ENCODE measurements around the gene CDHR3. TPM values are rescaled to one million over a fixed set of nuclear protein-coding genes. Genes with fewer than 3 reads are reported as not detected.

The CDHR3 gene
- total RNA-seq, 1 donor from 2014 or later = 2.3 TPM

DNA sequence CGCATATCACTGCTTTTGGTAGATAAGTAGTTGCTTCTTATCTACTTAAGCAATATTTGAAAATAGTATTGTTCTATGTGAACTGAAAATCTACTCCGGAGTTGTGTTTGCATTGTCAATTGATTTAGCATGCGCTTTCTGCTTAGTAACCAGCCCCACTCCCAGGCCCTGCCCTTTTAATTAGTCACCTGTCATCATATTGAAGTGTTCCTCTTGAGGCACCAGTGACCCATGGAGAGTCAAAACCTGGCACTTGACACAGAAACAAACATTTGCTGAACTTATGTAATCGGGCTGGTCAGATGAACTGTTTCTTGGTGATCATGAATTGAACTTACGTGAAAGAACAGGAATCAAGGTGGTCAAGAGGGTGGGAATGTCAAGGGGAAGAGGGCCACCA, 27.8 kb upstream of the CDHR3 start:
- no peak for TF ChIP-seq CTCF (IDR thresholded peaks at IDR 0.05)
- Mint-ChIP-seq H3K27me3 (ENCODE audit: unreplicated experiment) (peaks cover 3% of the 10 kb centered on the region), H3K9me3 (ENCODE audit: unreplicated experiment) (no peaks in the 10 kb centered on the region), H3K27ac (ENCODE audit: unreplicated experiment) (no peak overlapping the region), H3K4me3 (ENCODE audit: unreplicated experiment) (no peak overlapping the region), H3K36me3 (ENCODE audit: unreplicated experiment) (peaks cover 1% of the 10 kb centered on the region), H3K4me1 (ENCODE audit: unreplicated experiment) (peaks cover 32% of the 10 kb centered on the region)
- DNase-seq (ENCODE audit: extremely low spot score, unreplicated experiment) = no peak

DNA sequence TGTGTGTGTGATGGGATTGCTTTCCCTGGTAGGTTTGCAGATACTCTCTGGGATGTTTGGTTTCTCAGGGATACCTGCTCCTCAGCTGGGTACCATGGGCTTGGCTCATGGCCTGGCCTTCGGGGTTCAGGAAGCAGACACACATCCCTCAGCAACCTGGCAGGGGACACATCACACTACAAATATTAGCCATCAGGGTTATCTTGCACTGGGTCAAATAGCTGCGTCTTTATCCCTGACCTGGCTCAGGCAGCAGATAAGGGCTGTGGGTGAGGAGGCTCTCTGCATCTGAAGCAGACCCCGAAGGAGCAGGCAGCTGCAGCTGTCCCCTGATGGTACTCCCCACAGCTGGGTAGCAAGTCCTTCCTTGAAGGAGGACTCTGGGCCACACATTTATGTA, 25.7 kb upstream of the CDHR3 start:
- no peak for TF ChIP-seq CTCF (IDR thresholded peaks at IDR 0.05)
- Mint-ChIP-seq H3K4me1 (ENCODE audit: unreplicated experiment) (peaks cover 21% of the 10 kb centered on the region), H3K36me3 (ENCODE audit: unreplicated experiment) (peaks cover 1% of the 10 kb centered on the region), H3K27ac (ENCODE audit: unreplicated experiment) (no peak overlapping the region), H3K9me3 (ENCODE audit: unreplicated experiment) (no peaks in the 10 kb centered on the region), H3K27me3 (ENCODE audit: unreplicated experiment) (peaks cover 9% of the 10 kb centered on the region), H3K4me3 (ENCODE audit: unreplicated experiment) (no peak overlapping the region)
- DNase-seq (ENCODE audit: extremely low spot score, unreplicated experiment) = no peak

GRCh38 chr7:105940109-105940508, 23.0 kb upstream of the CDHR3 start:
- Mint-ChIP-seq H3K27me3 (ENCODE audit: unreplicated experiment) (peaks cover 10% of the 10 kb centered on the region), H3K36me3 (ENCODE audit: unreplicated experiment) (peaks cover 1% of the 10 kb centered on the region), H3K27ac (ENCODE audit: unreplicated experiment) (no peak overlapping the region), H3K4me3 (ENCODE audit: unreplicated experiment) (no peak overlapping the region), H3K9me3 (ENCODE audit: unreplicated experiment) (no peaks in the 10 kb centered on the region), H3K4me1 (ENCODE audit: unreplicated experiment) (no peaks in the 10 kb centered on the region)
- TF ChIP-seq CTCF (IDR thresholded peaks at IDR 0.05) = no peak
- DNase-seq (ENCODE audit: extremely low spot score, unreplicated experiment) = no peak

GRCh38 chr7:105941596-105941995, 21.5 kb upstream of the CDHR3 start:
- H3K4me1 Mint-ChIP-seq (ENCODE audit: unreplicated experiment) = no peaks in the 10 kb centered on the region
- no peak overlapping the region for H3K27ac Mint-ChIP-seq (ENCODE audit: unreplicated experiment)
- H3K9me3 Mint-ChIP-seq (ENCODE audit: unreplicated experiment) = no peaks in the 10 kb centered on the region
- no peak for DNase-seq (ENCODE audit: extremely low spot score, unreplicated experiment)
- no peak overlapping the region for H3K4me3 Mint-ChIP-seq (ENCODE audit: unreplicated experiment)
- H3K36me3 Mint-ChIP-seq (ENCODE audit: unreplicated experiment) = peaks cover 1% of the 10 kb centered on the region
- peaks cover 21% of the 10 kb centered on the region for H3K27me3 Mint-ChIP-seq (ENCODE audit: unreplicated experiment)
- TF ChIP-seq CTCF (IDR thresholded peaks at IDR 0.05) = no peak

GRCh38 chr7:105943486-105943885, 19.6 kb upstream of the CDHR3 start:
- Mint-ChIP-seq H3K36me3 (ENCODE audit: unreplicated experiment) (no peaks in the 10 kb centered on the region), H3K4me1 (ENCODE audit: unreplicated experiment) (no peaks in the 10 kb centered on the region), H3K27ac (ENCODE audit: unreplicated experiment) (no peak overlapping the region), H3K4me3 (ENCODE audit: unreplicated experiment) (no peak overlapping the region), H3K9me3 (ENCODE audit: unreplicated experiment) (no peaks in the 10 kb centered on the region), H3K27me3 (ENCODE audit: unreplicated experiment) (peaks cover 36% of the 10 kb centered on the region)
- TF ChIP-seq CTCF (IDR thresholded peaks at IDR 0.05) = no peak
- no peak for DNase-seq (ENCODE audit: extremely low spot score, unreplicated experiment)
